Esophagus squamous epithelium (tissue), 5 donors: ENCODE data around the gene USP21. TPM values are rescaled to one million over a fixed set of nuclear protein-coding genes. Genes with fewer than 3 reads are reported as not detected.

ENCODE experiments used
- DNase-seq: peaks from one replicate; lab custom pipeline; 2025; lab: John Stamatoyannopoulos, UW
- H3K27ac ChIP-seq, 4 donors: fragments of 200-600 bp; sonication (generic); one replicate each; pipeline ENCODE4 v1.5.1; 2016 to 2019; ENCODE audit warnings: mild to moderate bottlenecking in 1 of 4
- H3K27me3 ChIP-seq, 4 donors: fragments of 200-600 bp; sonication (generic); 1 replicate in 3 of 4; 2 replicates in 1 of 4; pipeline versions ENCODE4 v1.5.1 to v1.6.0; 2017 to 2021; ENCODE audit warnings: antibody characterized with exemption in 1 of 4
- H3K36me3 ChIP-seq, 3 donors: fragments of 200-600 bp; sonication (generic); one replicate each; pipeline ENCODE4 v1.5.1; 2016 to 2019
- H3K4me1 ChIP-seq, 3 donors: fragments of 200-600 bp; sonication (generic); one replicate each; pipeline ENCODE4 v1.5.1; 2017 to 2019
- H3K4me3 ChIP-seq, 4 donors: fragments of 200-600 bp; sonication (generic); 1 replicate in 3 of 4; 2 replicates in 1 of 4; pipeline ENCODE4 v1.5.1; 2016 to 2019; ENCODE audit warnings: mild to moderate bottlenecking in 2 of 4, moderate library complexity in 1 of 4
- H3K9me3 ChIP-seq, 3 donors: fragments of 200-600 bp; sonication (generic); one replicate each; pipeline ENCODE4 v1.5.1; 2016 to 2019
- CTCF ChIP-seq, 6 experiments: fragments of 450-650 bp in 4 of 6; fragments of 200-600 bp in 2 of 6; sonication (generic) in 2 of 6; IDR thresholded peaks; one replicate each; pipeline ENCODE4 v1.5.1; 2016 to 2019; ENCODE audit warnings: antibody characterized with exemption in 6 of 6, mild to moderate bottlenecking in 4 of 6, moderate library complexity in 4 of 6
- POLR2A ChIP-seq, 4 donors: fragments of 450-650 bp; IDR thresholded peaks; one replicate each; pipeline ENCODE4 v1.6.1; 2017; ENCODE audit warnings: antibody characterized with exemption in 4 of 4, mild to moderate bottlenecking in 4 of 4, moderate library complexity in 3 of 4
- WGBS, 2 donors: methylation state at CpG; one replicate each; pipeline ENCODE4 v1.1.5; 2018; 5-methylcytosine and 5-hydroxymethylcytosine counted together
- intact Hi-C: fragments of 100-400 bp; cut with DNase I; formaldehyde crosslinking; loops from one replicate; pipeline ENCODE4 v1.15.0; 2022
- total RNA-seq, 4 donors: library from RNA; depleted of rRNA; stranded (reverse); fragments of >200 nt; gene quantifications; one replicate each; pipeline ENCODE4 v1.1.0, GENCODE V29; 2016
- donor health status: DM: yes; HTN: yes; CAD: no.

The USP21 gene
- total RNA-seq, 4 donors from 2014 or later = 12.1 to 20.4 (median 17.0) TPM

DNA sequence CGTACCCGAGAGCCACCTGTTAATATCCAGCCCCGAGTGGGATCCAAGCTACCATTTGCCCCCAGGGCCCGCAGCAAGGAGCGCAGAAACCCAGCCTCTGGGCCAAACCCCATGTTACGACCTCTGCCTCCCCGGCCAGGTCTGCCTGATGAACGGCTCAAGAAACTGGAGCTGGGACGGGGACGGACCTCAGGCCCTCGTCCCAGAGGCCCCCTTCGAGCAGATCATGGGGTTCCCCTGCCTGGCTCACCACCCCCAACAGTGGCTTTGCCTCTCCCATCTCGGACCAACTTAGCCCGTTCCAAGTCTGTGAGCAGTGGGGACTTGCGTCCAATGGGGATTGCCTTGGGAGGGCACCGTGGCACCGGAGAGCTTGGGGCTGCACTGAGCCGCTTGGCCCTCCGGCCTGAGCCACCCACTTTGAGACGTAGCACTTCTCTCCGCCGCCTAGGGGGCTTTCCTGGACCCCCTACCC is 1.4 kb downstream of the USP21 start:
- H3K36me3 ChIP-seq = peaks cover 0 to 67% (median 8%) of the 10 kb centered on the region in 3 donors
- H3K27ac ChIP-seq = no peak overlapping the region
- 92 to 93% methylated on average over 14 to 18 of the region's 22 CpGs for whole genome bisulfite sequencing, 2 donors
- H3K4me1 ChIP-seq = peaks cover 19 to 59% (median 33%) of the 10 kb centered on the region in 3 donors
- H3K9me3 ChIP-seq = no peaks in the 10 kb centered on the region
- intact Hi-C loops = no loop called here
- no peak for DNase-seq
- no peak for TF ChIP-seq POLR2A (IDR thresholded peaks at IDR 0.05)
- TF ChIP-seq CTCF (IDR thresholded peaks at IDR 0.05) = no peak
- no peaks in the 10 kb centered on the region for H3K27me3 ChIP-seq
- H3K4me3 ChIP-seq = peak overlapping the region in 2 of 4 donors; percentile 80 to 89

- no peak for TF ChIP-seq POLR2A (IDR thresholded peaks at IDR 0.05)
- no peak for TF ChIP-seq CTCF (IDR thresholded peaks at IDR 0.05)
- no peak overlapping the region for H3K27ac ChIP-seq
- intact Hi-C loops = no loop called here
- no peaks in the 10 kb centered on the region for H3K27me3 ChIP-seq
- DNase-seq = no peak
- peaks cover 0 to 66% (median 8%) of the 10 kb centered on the region in 3 donors for H3K36me3 ChIP-seq
- no peaks in the 10 kb centered on the region for H3K9me3 ChIP-seq
- H3K4me3 ChIP-seq = no peak overlapping the region
- peaks cover 20 to 58% (median 33%) of the 10 kb centered on the region in 3 donors for H3K4me1 ChIP-seq
- 88 to 91% methylated on average over 4 to 5 of the region's 5 CpGs for WGBS, 2 donors
These were observed 2.4 kb downstream of the USP21 start for GRCh38 chr1:161161652-161162051.

GRCh38 chr1:161162052-161162451 is 2.8 kb downstream of the USP21 start:
- H3K4me1 ChIP-seq = peaks cover 21 to 62% (median 36%) of the 10 kb centered on the region in 3 donors
- TF ChIP-seq POLR2A (IDR thresholded peaks at IDR 0.05) (no peak), CTCF (IDR thresholded peaks at IDR 0.05) (no peak)
- WGBS, 2 donors = 71 to 74% methylated on average over 4 to 7 of the region's 7 CpGs
- peaks cover 0 to 62% (median 8%) of the 10 kb centered on the region in 3 donors for H3K36me3 ChIP-seq
- no peaks in the 10 kb centered on the region for H3K27me3 ChIP-seq
- intact Hi-C loops = no loop called here
- no peak for DNase-seq
- H3K27ac ChIP-seq = no peak overlapping the region
- H3K4me3 ChIP-seq = no peak overlapping the region
- H3K9me3 ChIP-seq = no peaks in the 10 kb centered on the region

- intact Hi-C loops = no loop called here
- Histone ChIP-seq H3K36me3 (peaks cover 0 to 55% (median 6%) of the 10 kb centered on the region in 3 donors), H3K27ac (no peak overlapping the region), H3K4me1 (peaks cover 29 to 70% (median 43%) of the 10 kb centered on the region in 3 donors), H3K9me3 (no peaks in the 10 kb centered on the region), H3K4me3 (no peak overlapping the region), H3K27me3 (no peaks in the 10 kb centered on the region)
- no peak for DNase-seq
- 89 to 97% methylated on average over 9 to 10 of the region's 10 CpGs for WGBS, 2 donors
- TF ChIP-seq CTCF (IDR thresholded peaks at IDR 0.05) (no peak), POLR2A (IDR thresholded peaks at IDR 0.05) (no peak)
These were observed 3.5 kb downstream of the USP21 start for GRCh38 chr1:161162806-161163205.

GRCh38 chr1:161163793-161164192 is 4.5 kb downstream of the USP21 start:
- no peak overlapping the region for H3K4me3 ChIP-seq
- no peak for DNase-seq
- no peak for TF ChIP-seq CTCF (IDR thresholded peaks at IDR 0.05)
- TF ChIP-seq POLR2A (IDR thresholded peaks at IDR 0.05) = no peak
- H3K27me3 ChIP-seq = no peaks in the 10 kb centered on the region
- intact Hi-C loops = no loop called here
- no peak overlapping the region for H3K27ac ChIP-seq
- peaks cover 0 to 49% (median 0%) of the 10 kb centered on the region in 3 donors for H3K36me3 ChIP-seq
- no peaks in the 10 kb centered on the region for H3K9me3 ChIP-seq
- WGBS, 2 donors = 86 to 93% methylated on average over 5 of the region's 5 CpGs
- H3K4me1 ChIP-seq = peaks cover 32 to 68% (median 43%) of the 10 kb centered on the region in 3 donors
